Left ventricle myocardium inferior (tissue), 1 donor: ENCODE results near the gene TCF12. TPM values are rescaled to one million over a fixed set of nuclear protein-coding genes. Genes with fewer than 3 reads are reported as not detected.

Experiments used
- DNase-seq: peaks from one replicate; pipeline ENCODE4 v3.0.0-alpha.2; 2020
- H3K27ac ChIP-seq: fragments of 200-600 bp; replicated peaks from 2 replicates; pipeline ENCODE4 v1.8.0; 2021
- H3K27me3 ChIP-seq: fragments of 200-600 bp; 2 replicates; pipeline ENCODE4 v1.8.0; 2021; ENCODE audit warnings: low read depth
- H3K36me3 ChIP-seq: fragments of 200-600 bp; 2 replicates; pipeline ENCODE4 v1.8.0; 2021
- H3K4me1 ChIP-seq: fragments of 200-600 bp; 2 replicates; pipeline ENCODE4 v1.8.0; 2021
- H3K4me3 ChIP-seq: fragments of 200-600 bp; 2 replicates; pipeline ENCODE4 v1.8.0; 2021; ENCODE audit warnings: mild to moderate bottlenecking, moderate library complexity
- H3K9me3 ChIP-seq: fragments of 200-600 bp; replicated peaks from 2 replicates; pipeline ENCODE4 v1.8.0; 2021
- intact Hi-C: fragments of 100-400 bp; cut with micrococcal nuclease; formaldehyde crosslinking; loops from one replicate; pipeline ENCODE4 v1.11.0; 2022
- total RNA-seq: library from RNA; stranded (reverse); fragmentation: NEBNext Ultra II Directional; extraction: Animal tissue kit (Norgen Biotek cat#: 25700); gene quantifications from one replicate; pipeline ENCODE4 v1.2.1, GENCODE V29; 2021
- TF ChIP-seq, protein P1 (sequence below): fragments of 200-600 bp; IDR thresholded peaks from 2 replicates; pipeline ENCODE4 v1.8.0; 2021; ENCODE audit warnings: antibody characterized with exemption, mild to moderate bottlenecking, borderline replicate concordance
- donor health status: DM: no; HTN: yes; CAD: no; lungs with severe emphysema.

Gene TCF12
- total RNA-seq, 1 donor from 2014 or later = 52.1 TPM

- intact Hi-C loops = no loop called here
- Histone ChIP-seq H3K9me3 (no peaks in the 10 kb centered on the region), H3K27ac (no peak overlapping the region), H3K4me1 (peaks cover 12% of the 10 kb centered on the region), H3K4me3 (no peak overlapping the region), H3K27me3 (no peaks in the 10 kb centered on the region), H3K36me3 (no peaks in the 10 kb centered on the region)
- DNase-seq = no peak
- TF ChIP-seq, protein P1, sequence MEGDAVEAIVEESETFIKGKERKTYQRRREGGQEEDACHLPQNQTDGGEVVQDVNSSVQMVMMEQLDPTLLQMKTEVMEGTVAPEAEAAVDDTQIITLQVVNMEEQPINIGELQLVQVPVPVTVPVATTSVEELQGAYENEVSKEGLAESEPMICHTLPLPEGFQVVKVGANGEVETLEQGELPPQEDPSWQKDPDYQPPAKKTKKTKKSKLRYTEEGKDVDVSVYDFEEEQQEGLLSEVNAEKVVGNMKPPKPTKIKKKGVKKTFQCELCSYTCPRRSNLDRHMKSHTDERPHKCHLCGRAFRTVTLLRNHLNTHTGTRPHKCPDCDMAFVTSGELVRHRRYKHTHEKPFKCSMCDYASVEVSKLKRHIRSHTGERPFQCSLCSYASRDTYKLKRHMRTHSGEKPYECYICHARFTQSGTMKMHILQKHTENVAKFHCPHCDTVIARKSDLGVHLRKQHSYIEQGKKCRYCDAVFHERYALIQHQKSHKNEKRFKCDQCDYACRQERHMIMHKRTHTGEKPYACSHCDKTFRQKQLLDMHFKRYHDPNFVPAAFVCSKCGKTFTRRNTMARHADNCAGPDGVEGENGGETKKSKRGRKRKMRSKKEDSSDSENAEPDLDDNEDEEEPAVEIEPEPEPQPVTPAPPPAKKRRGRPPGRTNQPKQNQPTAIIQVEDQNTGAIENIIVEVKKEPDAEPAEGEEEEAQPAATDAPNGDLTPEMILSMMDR = no peak
Measured at GRCh38 chr15:57321485-57321884, 403.0 kb downstream of the TCF12 start.

GRCh38 chr15:57321973-57322601, 403.6 kb downstream of the TCF12 start:
- Histone ChIP-seq H3K4me3 (no peak overlapping the region), H3K9me3 (no peaks in the 10 kb centered on the region), H3K27ac (no peak overlapping the region), H3K27me3 (no peaks in the 10 kb centered on the region), H3K4me1 (peaks cover 12% of the 10 kb centered on the region), H3K36me3 (no peaks in the 10 kb centered on the region)
- intact Hi-C loops = no loop called here
- no peak for DNase-seq
- TF ChIP-seq, protein P1 = no peak

- no peak for DNase-seq
- Histone ChIP-seq H3K27me3 (no peaks in the 10 kb centered on the region), H3K4me1 (peaks cover 12% of the 10 kb centered on the region), H3K36me3 (no peaks in the 10 kb centered on the region), H3K27ac (no peak overlapping the region), H3K9me3 (no peaks in the 10 kb centered on the region), H3K4me3 (no peak overlapping the region)
- intact Hi-C loops = no loop called here
- TF ChIP-seq, protein P1 = no peak
Measured at GRCh38 chr15:57322602-57323250, 404.3 kb downstream of the TCF12 start.

GRCh38 chr15:57323299-57323805, 404.9 kb downstream of the TCF12 start:
- Histone ChIP-seq H3K9me3 (no peaks in the 10 kb centered on the region), H3K4me1 (peaks cover 16% of the 10 kb centered on the region), H3K27me3 (no peaks in the 10 kb centered on the region), H3K4me3 (no peak overlapping the region), H3K36me3 (no peaks in the 10 kb centered on the region), H3K27ac (no peak overlapping the region)
- intact Hi-C loops = no loop called here
- DNase-seq = peak; percentile 8
- TF ChIP-seq, protein P1 = no peak

DNA sequence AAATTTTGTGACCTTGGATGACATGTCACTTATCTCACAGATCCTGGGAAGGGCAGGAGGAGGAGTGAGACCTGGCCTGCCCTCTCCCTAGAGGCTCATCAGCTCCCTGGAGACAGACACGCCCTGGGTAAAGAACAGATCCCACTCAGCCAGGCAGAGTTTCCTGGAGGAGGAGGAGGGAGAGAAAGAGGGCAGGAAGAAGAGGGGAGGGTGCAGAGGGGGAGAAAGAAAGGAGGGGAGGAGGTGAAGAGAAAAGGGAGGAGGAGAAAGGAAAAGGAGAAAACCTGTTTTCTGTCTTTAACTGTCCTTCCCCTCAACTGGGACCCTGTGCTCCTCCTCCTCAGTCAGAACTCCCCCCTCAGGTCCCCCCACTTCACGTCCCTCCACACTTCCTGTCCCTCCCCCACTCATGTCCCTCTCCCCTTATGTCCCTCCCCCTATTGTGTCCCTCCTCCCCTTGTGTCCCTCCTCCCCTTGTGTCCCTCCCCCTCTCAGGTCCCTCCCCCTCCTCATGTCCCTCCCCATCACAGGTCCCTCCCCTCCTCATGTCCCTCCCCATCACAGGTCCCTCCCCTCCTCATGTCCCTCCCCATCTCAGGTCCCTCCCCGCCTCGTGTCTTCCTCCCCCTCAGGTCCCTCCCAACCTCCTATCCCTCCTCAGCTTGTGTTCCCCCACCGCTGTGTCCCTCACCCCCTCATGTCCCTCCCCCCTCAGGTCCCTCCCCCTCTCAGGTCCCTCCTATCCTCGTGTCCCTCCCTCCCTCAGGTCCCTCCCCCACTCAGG, 405.6 kb downstream of the TCF12 start:
- H3K27ac ChIP-seq = no peak overlapping the region
- H3K4me3 ChIP-seq = no peak overlapping the region
- H3K9me3 ChIP-seq = no peaks in the 10 kb centered on the region
- H3K27me3 ChIP-seq = no peaks in the 10 kb centered on the region
- peak; percentile 10 for DNase-seq
- peaks cover 16% of the 10 kb centered on the region for H3K4me1 ChIP-seq
- intact Hi-C loops = no loop called here
- TF ChIP-seq, protein P1 = no peak
- H3K36me3 ChIP-seq = no peaks in the 10 kb centered on the region
